Measurements from ENCODE around the gene NPTX1.

NPTX1 gene

DNA sequence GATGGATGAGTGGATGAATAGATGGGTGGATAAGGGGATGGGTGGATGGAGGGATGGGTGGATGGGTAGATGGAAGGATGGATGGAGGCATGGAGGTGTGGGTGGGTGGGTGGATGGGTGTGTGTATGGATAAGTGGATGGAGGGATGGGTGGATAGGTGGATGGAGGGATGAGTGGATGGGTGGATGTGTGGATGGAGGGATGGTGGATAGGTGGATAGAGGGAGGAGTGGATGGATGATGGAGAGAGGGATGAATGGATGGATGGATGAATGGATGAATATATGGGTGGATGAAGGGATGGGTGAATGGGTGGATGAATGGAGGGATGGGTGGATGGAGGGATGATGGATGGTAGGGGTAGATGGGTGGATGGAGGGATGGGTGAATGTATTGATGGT is 27.5 kb upstream of the NPTX1 start:
- DNase-seq (ENCODE audit: low spot score), result no peak

DNA sequence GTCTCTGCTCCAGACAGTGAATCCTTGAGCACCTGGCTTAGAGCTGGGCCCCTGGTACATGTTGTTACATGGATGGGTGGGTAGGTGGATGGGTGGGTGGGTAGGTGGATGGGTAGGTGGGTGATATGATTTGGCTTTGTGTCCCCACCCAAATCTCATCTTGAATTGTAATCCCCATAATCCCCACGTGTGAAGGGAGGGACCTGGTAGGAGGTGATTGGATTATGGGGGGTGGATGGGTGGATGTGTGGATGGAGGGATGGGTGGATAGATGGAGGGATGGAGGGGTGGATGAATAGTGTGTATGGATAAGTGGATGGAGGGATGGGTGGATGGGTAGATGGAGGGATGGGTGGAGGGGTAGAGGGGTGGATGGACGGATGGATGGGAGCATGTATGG is 26.6 kb upstream of the NPTX1 start:
- no peak for DNase-seq (ENCODE audit: low spot score)

DNA sequence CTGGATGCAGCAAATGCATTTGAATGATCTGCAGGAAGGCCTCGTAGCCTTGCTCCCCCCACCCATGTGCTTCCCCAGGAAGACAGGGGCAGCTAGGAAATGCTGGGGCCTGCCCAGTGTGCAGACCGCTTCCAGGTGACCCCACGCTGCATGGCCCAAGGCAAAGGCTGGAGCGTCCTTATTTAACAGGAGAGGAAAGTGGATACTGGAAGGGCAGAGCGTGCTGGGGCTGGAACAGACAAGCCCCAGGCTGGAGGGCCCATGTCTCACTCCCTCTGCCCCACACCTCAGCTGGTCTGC is 26.1 kb upstream of the NPTX1 start:
- DNase-seq (ENCODE audit: low spot score), result no peak

DNA sequence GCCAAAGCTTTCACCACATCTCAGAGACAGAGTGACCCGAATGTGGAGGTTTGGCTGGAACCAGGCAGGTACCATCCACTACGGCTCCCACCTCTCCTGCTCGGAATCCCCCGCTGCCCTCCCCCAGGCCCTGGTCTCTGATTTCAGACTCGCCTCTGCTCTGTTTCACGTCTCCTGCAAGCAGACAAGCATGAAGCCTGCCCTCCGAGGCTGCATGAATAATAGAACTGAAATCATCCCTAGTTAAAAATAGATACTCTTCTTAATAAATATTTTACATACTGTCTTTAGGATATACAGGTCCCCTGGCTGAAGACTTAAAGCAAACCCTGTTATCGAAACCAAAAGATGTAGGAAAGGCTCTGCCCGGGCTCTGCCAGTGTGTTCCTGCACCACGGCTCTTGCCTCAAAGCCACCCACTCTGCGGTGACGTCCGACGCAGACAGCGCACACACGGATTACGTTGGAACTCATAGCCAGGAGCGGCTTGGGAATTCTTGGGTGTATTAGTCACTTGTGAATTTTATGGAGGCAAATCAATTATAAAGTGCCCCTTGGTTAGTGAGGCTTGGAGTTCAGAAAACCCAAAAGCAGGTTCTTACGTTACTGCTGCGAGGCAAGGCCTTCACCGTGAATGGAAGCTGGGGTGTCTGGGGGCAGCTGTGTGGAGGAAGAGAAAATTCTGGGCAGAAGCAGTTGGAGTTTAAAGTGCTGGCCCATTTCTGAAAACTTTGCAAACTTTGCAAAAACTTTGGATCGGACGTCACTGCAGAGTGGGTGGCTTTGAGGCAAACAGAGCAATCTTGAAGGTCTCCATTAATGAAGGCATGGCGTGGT is 25.6 kb upstream of the NPTX1 start:
- DNase-seq (ENCODE audit: low spot score), result no peak

DNA sequence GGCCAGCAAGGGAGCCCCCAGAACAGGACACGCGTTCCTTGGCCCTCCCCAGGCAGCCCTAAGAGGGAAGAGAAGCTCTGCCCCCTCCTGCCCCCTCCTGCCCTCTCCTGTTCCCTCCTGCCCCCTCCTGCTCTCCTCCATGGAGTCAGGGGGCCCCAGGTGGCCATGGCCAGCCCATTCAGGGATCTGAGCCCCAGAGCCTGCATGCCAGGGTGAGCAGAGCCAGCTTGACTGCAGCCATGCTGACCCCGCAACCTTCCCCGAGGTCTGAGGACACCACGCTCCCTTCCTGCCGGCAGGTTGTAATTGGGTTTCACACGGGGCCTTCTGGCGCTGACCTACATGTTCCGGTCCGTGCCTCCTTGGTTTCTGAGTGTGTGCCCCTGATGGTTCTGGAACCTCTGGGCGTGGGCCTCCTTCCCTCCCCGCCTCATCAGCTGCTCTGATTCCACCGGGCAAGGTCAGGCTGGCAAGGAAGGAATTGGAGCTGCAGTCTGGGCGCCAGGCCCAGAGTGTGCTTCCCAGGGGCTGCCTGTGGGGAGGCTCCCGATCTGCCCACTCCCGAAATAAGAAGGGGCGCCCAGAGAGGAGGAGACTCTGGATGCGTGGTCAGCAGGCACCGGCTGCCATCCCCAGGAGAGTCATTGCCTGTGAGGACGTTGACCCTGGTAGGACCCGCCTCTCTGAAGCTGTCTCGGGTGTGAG is 23.7 kb upstream of the NPTX1 start:
- no peak for DNase-seq (ENCODE audit: low spot score)

DNA sequence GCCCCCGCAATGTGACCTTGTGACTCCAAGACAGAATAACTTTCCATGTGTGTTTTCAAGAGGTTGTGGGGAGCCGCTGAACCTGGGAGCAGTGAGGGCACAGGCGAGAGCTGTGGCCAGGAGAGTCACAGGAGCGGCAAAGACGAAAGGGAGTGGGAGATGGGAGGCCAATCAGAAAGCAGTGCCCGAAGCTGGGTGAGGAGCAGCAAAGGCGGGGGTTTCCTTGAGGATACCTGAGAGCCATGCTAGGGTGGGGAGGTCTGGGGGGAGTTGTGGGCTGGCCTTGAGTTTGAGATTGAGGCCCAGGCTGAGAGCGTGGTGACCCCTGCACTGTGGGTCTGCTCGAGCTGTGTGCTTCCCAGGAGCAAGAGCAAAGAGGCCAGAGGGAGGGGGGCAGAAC is 23.2 kb upstream of the NPTX1 start:
- DNase-seq (ENCODE audit: low spot score), result no peak

DNA sequence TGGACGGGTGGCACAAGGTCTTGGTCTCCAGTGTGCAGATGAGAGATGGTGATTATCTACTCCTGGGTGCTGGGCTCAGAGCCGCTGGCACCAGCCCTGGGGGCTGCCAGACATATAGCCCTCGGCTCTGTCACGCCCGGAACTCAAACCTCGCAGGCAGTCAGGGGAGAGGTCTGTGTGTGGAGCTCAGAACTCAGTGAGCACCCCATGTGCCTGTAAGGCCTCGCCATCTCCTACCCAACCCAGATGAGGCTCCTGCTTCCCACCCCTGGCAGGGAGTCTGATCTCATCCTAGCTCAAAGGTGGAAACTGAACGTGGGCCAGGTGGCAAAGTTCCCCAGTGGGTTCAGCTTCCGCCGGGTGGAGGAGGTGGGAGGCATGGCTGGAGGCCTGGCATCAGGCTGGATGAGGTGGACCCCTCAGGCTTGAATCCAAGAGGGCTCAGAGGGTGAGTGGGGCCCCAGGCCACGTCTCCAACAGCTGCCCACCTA is 22.6 kb upstream of the NPTX1 start:
- no peak for DNase-seq (ENCODE audit: low spot score)

DNA sequence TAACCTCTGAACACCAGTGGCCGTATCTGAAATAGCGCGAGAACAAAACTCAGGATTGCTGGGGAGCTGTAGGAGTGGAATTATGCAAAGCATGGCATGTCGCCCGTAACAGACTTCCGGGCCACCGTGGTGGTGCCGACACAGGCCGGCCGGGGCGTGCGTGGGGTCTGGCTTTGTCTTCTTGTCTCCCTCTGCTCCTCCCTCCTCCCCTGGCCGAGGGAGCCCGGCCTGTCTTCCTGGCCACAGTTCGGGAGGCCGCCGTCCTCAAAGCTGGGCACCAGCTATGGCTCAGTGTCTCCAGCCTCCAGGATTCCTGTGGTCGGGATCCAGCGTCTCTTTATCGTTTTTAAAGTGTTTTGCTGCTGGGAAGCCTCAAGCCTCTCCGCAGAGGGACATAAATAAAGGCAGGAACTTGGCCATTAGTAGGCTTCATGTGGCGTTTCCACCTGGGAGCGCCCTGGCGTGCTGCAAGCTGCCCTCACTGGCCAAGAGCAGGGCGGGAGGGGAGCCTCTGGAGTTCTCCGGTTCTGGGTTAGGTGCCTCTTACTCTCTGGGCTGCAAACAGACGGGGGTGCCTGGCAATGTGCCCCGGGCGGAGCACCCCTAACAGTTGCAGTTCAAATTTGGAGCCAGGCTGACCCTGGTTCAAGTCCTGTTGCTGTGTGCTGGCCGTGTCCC is 22.0 kb upstream of the NPTX1 start:
- DNase-seq (ENCODE audit: low spot score), result peak; percentile 83

DNA sequence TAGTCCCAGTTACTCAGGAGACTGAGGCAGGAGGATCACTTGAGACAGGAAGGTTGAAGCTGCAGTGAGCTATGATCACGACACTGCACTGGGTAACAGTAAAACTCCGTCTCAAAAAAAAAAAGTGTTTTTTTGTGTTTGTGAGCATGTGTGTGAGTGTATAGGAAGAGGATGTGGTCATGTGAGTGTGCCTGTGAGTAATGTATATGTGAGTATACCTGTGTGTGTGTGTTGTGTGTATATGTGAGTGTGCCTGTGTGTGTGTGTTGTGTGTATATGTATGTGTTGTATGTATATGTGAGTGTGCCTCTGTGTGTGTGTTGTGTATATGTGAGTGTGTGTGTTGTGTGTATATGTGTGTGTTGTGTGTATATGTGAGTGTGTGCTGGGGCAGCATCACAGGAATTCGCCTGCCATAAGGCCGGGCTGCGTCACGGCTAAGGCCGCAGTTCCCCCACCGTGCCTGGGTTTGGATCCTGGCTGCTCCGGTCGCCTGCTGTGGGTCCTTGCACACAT is 21.4 kb upstream of the NPTX1 start:
- DNase-seq (ENCODE audit: low spot score), result no peak

DNA sequence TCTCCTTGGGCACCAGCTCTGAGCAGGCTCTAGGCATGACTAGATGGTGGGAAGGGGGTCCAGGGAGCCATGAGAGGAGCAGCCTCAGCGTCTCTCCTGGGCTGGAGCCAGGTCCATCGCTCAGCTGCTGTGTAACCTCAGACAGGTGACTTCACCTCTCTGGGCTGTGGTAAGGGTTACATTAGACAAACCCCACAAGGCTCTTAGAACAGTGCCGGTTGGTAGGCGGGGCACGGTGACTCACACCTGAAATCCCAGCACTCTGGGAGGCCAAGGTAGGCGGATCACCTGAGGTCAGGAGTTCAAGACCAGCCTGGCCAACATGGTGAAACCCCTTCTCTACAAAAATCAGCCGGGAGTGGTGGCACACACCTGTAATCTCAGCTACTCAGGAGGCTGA is 18.1 kb upstream of the NPTX1 start:
- DNase-seq (ENCODE audit: low spot score), result no peak

DNA sequence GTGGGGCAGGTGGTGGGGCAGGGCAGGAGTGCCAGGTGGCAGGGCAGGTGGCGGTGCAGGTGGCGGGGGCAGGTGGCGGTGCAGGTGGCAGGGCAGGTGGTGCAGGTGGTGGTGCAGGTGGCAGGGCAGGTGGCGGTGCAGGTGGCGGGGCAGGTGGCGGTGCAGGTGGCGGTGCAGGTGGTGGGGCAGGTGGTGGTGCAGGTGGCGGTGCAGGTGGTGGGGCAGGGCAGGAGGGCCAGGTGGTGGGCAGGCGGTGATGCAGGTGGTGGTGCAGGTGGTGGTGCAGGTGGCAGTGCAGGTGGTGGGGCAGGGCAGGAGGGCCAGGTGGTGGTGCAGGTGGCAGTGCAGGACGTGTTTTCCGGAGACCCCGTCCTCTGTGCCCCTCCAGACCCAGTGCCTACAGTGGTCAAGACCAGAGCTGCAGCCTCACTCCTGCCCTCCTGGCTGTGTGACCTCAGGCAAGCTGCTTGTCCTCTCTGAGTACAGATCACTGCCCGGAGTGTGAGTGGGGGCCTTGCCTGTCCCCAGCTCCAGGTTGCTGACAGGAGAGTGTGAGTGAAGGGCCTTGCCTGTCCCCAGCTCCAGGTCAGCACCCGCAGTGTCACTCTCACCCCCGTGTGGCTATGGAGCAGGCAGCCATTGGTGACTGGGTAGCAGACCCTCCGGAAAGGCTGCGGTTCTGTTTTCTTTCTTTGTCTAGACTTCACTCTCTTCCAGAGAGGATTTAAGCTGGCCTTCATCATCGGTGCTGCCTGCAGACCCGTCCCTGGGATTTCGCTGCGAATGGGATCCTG is 16.1 kb upstream of the NPTX1 start:
- DNase-seq (ENCODE audit: low spot score), result no peak

DNA sequence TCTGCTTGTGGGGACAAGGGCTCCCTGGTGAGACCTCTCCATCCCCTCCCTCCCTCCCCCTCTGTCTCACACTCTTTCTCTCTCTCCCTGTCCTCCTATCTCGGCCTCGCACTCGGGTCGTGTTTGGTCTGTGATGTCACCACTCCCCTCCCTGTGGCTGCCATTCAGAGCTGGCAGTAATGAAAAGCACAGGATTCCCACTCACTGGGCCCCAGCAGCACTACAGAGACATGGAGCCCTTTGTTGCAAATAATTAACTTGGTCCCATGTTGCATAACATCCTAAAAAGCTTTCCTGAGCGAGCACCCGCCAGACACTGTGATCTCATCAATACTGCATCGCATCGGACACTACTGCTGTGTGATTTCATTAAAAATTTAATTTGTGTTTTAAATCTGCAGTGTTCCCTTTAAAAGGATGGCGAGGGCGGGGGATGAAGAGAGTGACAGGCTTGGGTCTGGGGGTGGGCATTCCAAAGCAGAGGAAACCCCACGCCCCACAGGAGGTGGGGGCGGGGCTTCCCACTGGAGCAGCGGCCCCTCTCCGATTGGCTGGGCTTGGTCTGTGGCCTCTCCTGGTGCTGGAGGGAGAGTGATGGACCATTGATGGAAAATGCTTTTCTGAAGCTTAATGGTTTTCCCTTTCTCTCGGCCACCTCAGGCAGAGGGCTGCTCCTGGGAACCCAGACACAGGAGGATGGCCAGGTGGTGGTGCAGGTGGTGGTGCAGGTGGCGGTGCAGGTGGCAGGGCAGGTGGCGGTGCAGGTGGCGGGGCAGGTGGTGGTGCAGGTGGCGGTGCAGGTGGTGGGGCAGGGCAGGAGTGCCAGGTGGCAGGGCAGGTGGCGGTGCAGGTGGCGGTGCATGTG is 15.3 kb upstream of the NPTX1 start:
- DNase-seq (ENCODE audit: low spot score), result no peak

DNA sequence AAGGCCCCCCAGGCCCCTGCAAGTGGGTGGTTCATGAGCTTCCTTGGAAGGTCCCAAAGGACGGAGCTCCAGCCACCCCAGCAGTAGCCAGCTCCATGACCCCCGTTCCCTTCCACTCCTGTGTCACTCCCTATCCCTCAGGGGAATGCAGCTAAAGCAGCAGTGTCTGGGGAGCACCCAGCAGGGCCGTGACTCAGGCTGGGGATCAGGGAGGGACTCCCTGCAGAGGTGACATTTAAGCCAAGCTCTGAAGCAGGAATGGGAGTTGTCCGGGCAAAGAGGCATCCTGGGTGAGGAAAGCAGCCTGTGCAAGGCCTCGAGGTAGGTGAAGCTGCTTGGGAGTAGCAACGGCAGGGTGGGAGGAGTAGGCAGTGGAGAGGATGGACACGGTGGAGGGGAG is 11.1 kb upstream of the NPTX1 start:
- DNase-seq (ENCODE audit: low spot score), result no peak

DNA sequence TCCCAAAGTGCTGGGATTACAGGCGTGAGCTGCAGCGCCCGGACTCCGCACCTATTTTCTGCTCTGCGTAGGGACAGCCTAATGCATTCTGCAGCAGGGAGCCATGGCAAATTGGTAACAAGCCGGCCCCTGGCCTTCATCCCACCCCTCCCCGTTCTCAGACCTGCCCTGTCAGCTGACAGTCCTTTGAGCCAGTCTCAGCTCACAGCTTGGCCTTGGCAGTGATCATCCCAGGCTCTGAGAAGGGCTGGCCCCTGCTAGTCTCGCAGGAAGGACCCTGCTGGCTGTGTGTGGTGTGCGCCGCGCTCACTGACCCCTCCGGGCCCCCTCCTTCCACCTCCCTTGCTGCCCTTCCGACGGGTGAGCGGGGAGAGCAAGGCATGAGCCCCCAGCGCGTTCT is 10.3 kb upstream of the NPTX1 start:
- DNase-seq (ENCODE audit: low spot score), result no peak

DNA sequence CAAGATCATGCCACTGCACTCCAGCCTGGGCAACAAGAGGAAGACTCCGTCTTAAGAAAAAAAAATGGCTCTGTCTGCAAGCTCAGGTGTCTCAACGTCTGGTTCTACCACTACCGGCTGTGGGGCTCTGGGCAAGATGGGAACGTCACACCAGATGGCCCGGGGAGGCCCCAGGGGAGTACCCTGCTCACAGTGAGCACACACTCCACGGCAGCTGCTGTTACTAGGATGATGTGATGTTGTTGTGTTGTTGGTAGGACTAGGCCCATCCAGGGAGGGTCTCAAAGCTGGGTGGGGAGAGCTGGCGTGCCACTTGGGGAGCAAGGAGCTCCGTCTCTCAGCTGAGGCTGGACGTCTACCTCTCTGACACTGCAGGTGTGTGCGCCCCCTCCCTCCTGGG is 9.4 kb upstream of the NPTX1 start:
- no peak for DNase-seq (ENCODE audit: low spot score)

DNA sequence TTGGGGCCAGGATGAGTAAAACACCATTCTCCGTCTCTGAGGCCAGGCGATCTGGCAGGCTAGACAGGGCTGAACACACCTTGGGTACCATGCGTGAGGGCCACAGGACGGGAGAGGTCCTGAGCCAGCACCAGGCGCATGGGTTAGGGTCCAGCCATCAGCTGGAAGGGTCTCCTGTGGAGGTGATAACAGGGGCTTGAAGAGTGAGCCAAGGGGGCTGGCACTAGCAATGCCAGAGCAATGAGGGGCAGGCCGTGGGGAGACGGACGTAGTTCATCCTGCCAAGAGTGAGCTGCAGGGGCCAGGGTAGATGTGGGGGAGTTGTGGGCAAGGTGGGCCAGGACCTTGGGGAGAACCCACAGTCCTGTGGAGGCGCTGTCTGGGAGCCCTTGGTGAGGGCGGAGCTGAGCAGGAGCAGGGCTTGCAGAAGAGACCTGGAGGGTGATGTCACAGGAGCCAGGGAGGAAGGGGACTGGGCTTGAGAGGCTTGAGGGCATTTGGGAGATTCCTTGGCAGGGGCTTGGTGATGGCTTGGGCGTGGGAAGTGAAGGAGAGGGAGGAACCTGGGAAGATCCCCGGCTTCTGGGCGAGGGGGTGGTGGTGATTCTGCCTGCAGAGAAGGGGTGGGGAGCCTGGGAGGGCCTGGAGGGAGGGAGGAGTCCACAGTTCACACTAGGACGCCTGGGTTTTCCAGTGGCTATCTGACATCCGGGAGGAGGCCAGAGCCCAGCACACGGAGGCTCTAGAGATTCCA is 6.3 kb upstream of the NPTX1 start:
- no peak for DNase-seq (ENCODE audit: low spot score)

DNA sequence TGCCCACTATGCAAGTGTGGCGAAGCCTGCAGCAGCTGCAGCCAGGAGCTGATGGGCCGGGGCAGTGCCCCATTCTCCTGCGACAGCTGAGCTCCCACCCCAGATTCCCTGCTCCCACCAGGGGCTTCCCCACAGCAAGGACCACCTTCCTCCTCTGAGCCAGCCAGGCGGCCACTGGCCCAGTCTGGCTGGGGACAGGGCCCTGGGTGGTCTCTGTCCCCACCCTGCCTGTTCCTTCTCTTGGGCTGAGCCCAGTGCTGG is 5.6 kb upstream of the NPTX1 start:
- no peak for DNase-seq (ENCODE audit: low spot score)

DNA sequence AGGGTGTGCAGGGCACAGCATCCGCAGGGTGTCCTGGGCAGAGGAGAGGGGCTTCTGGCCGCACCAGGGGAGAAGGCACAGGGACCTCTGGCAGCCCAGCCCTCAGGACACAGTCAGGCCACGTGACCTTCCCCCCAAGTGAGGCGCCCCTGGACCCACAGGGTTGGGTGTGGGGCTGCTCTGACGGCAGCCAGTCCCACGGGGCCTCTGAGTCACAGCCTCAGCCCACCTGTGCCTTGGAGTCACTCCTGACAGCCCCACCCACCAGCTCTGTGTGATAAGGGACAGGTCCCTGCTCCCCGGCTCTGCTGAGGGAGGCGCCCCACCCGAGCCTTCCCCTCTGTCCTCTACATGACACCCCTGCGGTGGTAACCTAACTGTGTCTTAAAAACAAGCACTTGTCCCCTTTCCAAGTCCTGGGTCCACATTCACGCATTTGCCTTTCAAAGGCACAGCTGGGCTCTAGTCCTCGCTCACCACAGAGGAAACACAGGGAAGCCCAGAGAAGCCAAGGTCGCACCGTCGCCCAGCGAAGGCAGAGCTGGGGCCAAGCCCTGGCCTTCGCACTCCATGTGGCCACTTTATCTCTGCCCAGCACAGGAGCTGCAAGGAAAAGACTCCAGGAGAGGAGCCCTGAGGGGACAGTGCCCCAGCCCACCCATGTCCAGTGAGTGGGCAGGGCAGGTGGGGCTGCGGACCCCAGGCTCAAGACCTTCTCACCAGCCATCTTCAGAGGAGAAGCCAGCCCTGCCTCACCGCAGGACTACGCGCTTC is 5.1 kb upstream of the NPTX1 start:
- no peak for DNase-seq (ENCODE audit: low spot score)

DNA sequence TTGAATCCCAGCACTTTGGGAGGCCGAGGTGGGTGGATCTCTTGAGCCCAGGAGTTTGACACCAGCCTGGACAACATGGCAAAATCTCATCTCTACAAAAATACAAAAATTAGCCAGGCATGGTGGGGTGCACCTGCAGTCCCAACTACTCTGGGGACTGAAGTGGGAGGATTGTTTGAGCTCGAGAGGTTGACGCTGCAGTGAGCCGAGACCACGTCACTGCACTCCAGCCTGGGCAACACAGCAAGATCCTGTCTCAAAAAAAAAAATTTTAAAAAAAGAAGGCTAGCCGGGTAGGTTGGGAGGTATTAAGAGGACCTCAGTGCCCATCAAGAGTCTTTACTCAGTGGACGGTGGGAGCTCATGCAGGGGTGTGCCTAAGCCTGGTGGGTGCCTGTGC is 3.8 kb upstream of the NPTX1 start:
- DNase-seq (ENCODE audit: low spot score), result no peak

DNA sequence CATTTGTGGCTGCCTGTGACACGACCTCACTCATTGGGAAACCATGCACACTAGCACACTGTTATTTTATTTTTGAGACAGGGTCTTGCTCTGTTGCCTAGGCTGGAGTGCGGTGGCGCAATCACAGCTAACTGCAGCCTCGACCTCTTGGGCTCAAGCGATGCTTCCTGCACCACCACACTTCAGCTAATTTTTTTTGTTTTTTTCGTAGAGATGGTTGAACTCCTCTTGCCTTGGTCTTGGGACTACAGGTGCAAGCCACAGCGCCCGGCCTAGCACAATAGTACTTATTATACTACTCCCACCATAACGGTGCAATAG is 2.8 kb upstream of the NPTX1 start:
- DNase-seq (ENCODE audit: low spot score), result no peak

Data from AG20443 (cell line).